Keratinocyte (primary cell): ENCODE measurements around the gene SYNJ2. TPM values are rescaled to one million over a fixed set of nuclear protein-coding genes. Genes with fewer than 3 reads are reported as not detected.

Experiments used
- DNase-seq: peaks from one replicate; pipeline ENCODE4 v3.0.0-alpha.2; 2011; ENCODE audit warnings: low read depth, missing footprints, low spot score
- FAIRE-seq: peaks from 2 replicates; lab custom pipeline; 2011; peaks lifted over from hg19 to GRCh38; lab: Jason Lieb, UNC
- H2AFZ ChIP-seq: 2 replicates; pipeline ENCODE4 v1.6.0; 2012; ENCODE audit warnings: low read length, control low read depth, inconsistent platforms; ENCODE audit not compliant: control insufficient read depth
- H3K27ac ChIP-seq: 2 replicates; pipeline ENCODE4 v1.5.1; 2011; ENCODE audit warnings: low read length; ENCODE audit not compliant: control insufficient read depth, insufficient read depth
- H3K27me3 ChIP-seq: 3 replicates; pipeline ENCODE4 v1.6.0; 2011; ENCODE audit warnings: low read length; ENCODE audit not compliant: control insufficient read depth, insufficient read depth; ENCODE audit errors: extremely low read depth
- H3K36me3 ChIP-seq, 2 experiments: 2 replicates in 1 of 2; 3 replicates in 1 of 2; pipeline ENCODE4 v1.5.1; 2011; ENCODE audit warnings: low read length in 2 of 2, mild to moderate bottlenecking in 1 of 2; ENCODE audit not compliant: control insufficient read depth in 2 of 2, insufficient read depth in 2 of 2; ENCODE audit errors: extremely low read depth in 1 of 2
- H3K4me1 ChIP-seq: 3 replicates; pipeline ENCODE4 v1.5.1; 2011; ENCODE audit warnings: low read length; ENCODE audit not compliant: control insufficient read depth, insufficient read depth; ENCODE audit errors: extremely low read depth
- H3K4me2 ChIP-seq: 3 replicates; pipeline ENCODE4 v1.6.0; 2011; ENCODE audit warnings: low read depth, low read length; ENCODE audit not compliant: control insufficient read depth, insufficient read depth; ENCODE audit errors: extremely low read depth
- H3K4me3 ChIP-seq, 3 experiments: fragments of 200-600 bp in 1 of 3; sonication (generic) in 1 of 3; 2 replicates in 2 of 3; 3 replicates in 1 of 3; pipeline ENCODE4 v1.5.1; 2011 to 2016; ENCODE audit warnings: low read length in 3 of 3, mild to moderate bottlenecking in 3 of 3, control low read depth in 2 of 3, inconsistent platforms in 1 of 3, low read depth in 1 of 3, mixed read lengths in 1 of 3, mixed run types in 1 of 3, moderate library complexity in 1 of 3; ENCODE audit not compliant: control insufficient read depth in 2 of 3, insufficient read depth in 2 of 3; ENCODE audit errors: extremely low read depth in 1 of 3
- H3K79me2 ChIP-seq: 2 replicates; pipeline ENCODE4 v1.6.0; 2012; ENCODE audit warnings: low read length; ENCODE audit not compliant: control insufficient read depth, insufficient read depth
- H3K9ac ChIP-seq: 3 replicates; pipeline ENCODE4 v1.6.0; 2011; ENCODE audit warnings: low read length; ENCODE audit not compliant: control insufficient read depth, insufficient read depth; ENCODE audit errors: extremely low read depth
- H3K9me1 ChIP-seq: 3 replicates; pipeline ENCODE4 v1.6.0; 2011; ENCODE audit warnings: low read length; ENCODE audit not compliant: control insufficient read depth, insufficient read depth; ENCODE audit errors: extremely low read depth
- H3K9me3 ChIP-seq: 2 replicates; pipeline ENCODE4 v1.5.1; 2012; ENCODE audit warnings: low read depth, low read length; ENCODE audit not compliant: control insufficient read depth
- H4K20me1 ChIP-seq: 3 replicates; pipeline ENCODE4 v1.6.0; 2011; ENCODE audit warnings: low read length; ENCODE audit not compliant: control insufficient read depth, insufficient read depth; ENCODE audit errors: extremely low read depth
- CTCF ChIP-seq, 3 experiments: IDR thresholded peaks in 1 of 3; conservative IDR thresholded peaks in 1 of 3; optimal IDR thresholded peaks in 1 of 3; 2 replicates in 2 of 3; 3 replicates in 1 of 3; pipeline versions ENCODE3 to v1.5.1; 2011; ENCODE audit warnings: low read length in 3 of 3, mild to moderate bottlenecking in 3 of 3, moderate library complexity in 2 of 3, control low read depth in 1 of 3, inconsistent platforms in 1 of 3; ENCODE audit not compliant: insufficient read depth in 2 of 3; ENCODE audit errors: extremely low read depth in 1 of 3
- EZH2 ChIP-seq: IDR thresholded peaks from one replicate; pipeline ENCODE4 v1.6.1; 2012; ENCODE audit warnings: inconsistent platforms, mild to moderate bottlenecking, low read length, moderate library complexity
- dilution Hi-C: fragments of 300-500 bp; cut with MboI; formaldehyde crosslinking; loops from one replicate; pipeline ENCODE4 v1.7.0; 2020; ENCODE audit warnings: low sequenced_read_pairs; ENCODE audit not compliant: extremely low pct_ligation_motif_present
- polyA plus RNA-seq, 5 experiments: library from polyadenylated mRNA; depleted of rRNA in 3 of 5; stranded (reverse) in 3 of 5; stranded (forward) in 1 of 5; unstranded in 1 of 5; fragments of >200 nt; gene quantifications; 1 replicate in 1 of 5; 2 replicates in 3 of 5; 3 replicates in 1 of 5; pipeline versions ENCODE4 v1.2.1 to v1.2.3, GENCODE V29; 2011 to 2012; ENCODE audit warnings: missing spikeins in 2 of 5, low read depth in 1 of 5, low replicate concordance in 1 of 5

Gene SYNJ2
- polyA plus RNA-seq, 1 donor (not counting 4 experiments of a cell fraction or from before 2014, with no cell fraction given) = 8.6 TPM

- no peaks in the 10 kb centered on the region for H3K79me2 ChIP-seq
- FAIRE-seq = no peak
These were observed 68.6 kb downstream of the SYNJ2 start for GRCh38 chr6:158050107-158050735.

GRCh38 chr6:158050955-158051354 lies 69.3 kb downstream of the SYNJ2 start:
- TF ChIP-seq EZH2 (no peak), CTCF (optimal IDR thresholded peaks at IDR 0.05 in 1 of 3, IDR thresholded peaks at IDR 0.05 in 1 of 3, conservative IDR thresholded peaks at IDR 0.05 in 1 of 3; ENCODE audit: extremely low read depth in 1 of 3, insufficient read depth in 2 of 3, low read length in 3 of 3) (no peak)
- no peak overlapping the region for H3K9ac ChIP-seq
- FAIRE-seq = peak; percentile 64
- H3K36me3 ChIP-seq = no peaks in the 10 kb centered on the region
- H3K79me2 ChIP-seq = no peaks in the 10 kb centered on the region
- no peaks in the 10 kb centered on the region for H4K20me1 ChIP-seq
- peaks cover 13% of the 10 kb centered on the region for H3K4me1 ChIP-seq
- no peak for DNase-seq
- peaks cover 8% of the 10 kb centered on the region for H3K9me3 ChIP-seq
- H3K27ac ChIP-seq = no peak overlapping the region
- H2AFZ ChIP-seq = no peak overlapping the region
- H3K27me3 ChIP-seq = no peaks in the 10 kb centered on the region
- dilution Hi-C loops = no loop called here
- H3K4me3 ChIP-seq = no peak overlapping the region
- H3K4me2 ChIP-seq = no peak overlapping the region
- H3K9me1 ChIP-seq = no peaks in the 10 kb centered on the region

More at GRCh38 chr6:158050107-158050735, 68.6 kb downstream of the SYNJ2 start:
- no peak overlapping the region for H3K27ac ChIP-seq
- no peaks in the 10 kb centered on the region for H3K36me3 ChIP-seq
- H3K4me3 ChIP-seq = no peak overlapping the region
- no peak for DNase-seq
- H3K4me1 ChIP-seq = peaks cover 13% of the 10 kb centered on the region
- H2AFZ ChIP-seq = no peak overlapping the region
- H3K9ac ChIP-seq = no peak overlapping the region
- no peaks in the 10 kb centered on the region for H3K9me1 ChIP-seq
- TF ChIP-seq EZH2 = no peak
- no peak for TF ChIP-seq CTCF (optimal IDR thresholded peaks at IDR 0.05 in 1 of 3, IDR thresholded peaks at IDR 0.05 in 1 of 3, conservative IDR thresholded peaks at IDR 0.05 in 1 of 3; ENCODE audit: extremely low read depth in 1 of 3, insufficient read depth in 2 of 3, low read length in 3 of 3)
- no peaks in the 10 kb centered on the region for H3K27me3 ChIP-seq
- H3K9me3 ChIP-seq = peaks cover 8% of the 10 kb centered on the region
- dilution Hi-C loops = no loop called here
- no peaks in the 10 kb centered on the region for H4K20me1 ChIP-seq
- no peak overlapping the region for H3K4me2 ChIP-seq
